ENCODE data around the gene WDR75. TPM values are rescaled to one million over a fixed set of nuclear protein-coding genes. Genes with fewer than 3 reads are reported as not detected.

Gene WDR75
- total RNA-seq, 4 donors from 2014 or later = 24.2 to 130 (median 41.1) TPM

DNA sequence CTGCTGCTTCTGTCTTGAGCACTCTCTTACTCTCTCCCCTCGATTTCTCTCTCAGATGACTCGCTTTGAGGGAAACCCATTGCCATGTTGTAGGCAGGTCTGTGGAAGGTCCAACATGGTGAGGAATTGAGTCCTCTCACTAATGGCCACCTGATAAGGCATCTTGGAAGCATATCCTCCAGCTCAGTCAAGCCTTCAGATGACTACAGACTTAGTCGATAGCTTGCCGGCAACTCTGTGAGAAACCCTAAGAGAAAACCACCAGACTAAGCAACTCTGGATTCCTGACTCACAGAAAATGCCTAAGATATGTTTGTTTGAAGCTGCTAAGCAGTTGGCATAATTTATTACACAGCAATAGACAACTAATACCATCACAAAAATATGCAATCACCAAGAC is 51.2 kb downstream of the WDR75 start:
- WGBS = 94% methylated on average over 4 of the region's 4 CpGs
- Histone ChIP-seq H3K36me3 (no peaks in the 10 kb centered on the region), H3K4me1 (no peaks in the 10 kb centered on the region)

DNA sequence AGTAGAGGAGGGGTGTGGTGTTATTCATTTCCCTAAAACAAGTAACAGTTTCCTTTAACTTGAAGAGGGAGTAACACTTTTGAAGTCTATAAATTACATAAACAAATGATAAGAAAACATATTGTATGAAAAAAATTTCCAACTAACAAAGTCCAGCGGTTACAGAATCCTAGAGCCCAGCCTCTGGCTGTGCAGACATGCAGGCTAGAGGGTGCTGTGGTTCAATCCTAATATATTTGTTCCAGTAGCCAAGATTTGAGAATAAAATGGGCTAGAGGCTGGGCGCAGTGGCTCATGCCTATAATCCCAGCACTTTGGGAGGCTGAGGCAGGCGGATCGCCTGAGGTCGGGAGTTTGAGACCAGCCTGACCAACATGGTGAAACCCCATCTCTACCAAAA is 56.9 kb downstream of the WDR75 start:
- TF ChIP-seq, protein P1, sequence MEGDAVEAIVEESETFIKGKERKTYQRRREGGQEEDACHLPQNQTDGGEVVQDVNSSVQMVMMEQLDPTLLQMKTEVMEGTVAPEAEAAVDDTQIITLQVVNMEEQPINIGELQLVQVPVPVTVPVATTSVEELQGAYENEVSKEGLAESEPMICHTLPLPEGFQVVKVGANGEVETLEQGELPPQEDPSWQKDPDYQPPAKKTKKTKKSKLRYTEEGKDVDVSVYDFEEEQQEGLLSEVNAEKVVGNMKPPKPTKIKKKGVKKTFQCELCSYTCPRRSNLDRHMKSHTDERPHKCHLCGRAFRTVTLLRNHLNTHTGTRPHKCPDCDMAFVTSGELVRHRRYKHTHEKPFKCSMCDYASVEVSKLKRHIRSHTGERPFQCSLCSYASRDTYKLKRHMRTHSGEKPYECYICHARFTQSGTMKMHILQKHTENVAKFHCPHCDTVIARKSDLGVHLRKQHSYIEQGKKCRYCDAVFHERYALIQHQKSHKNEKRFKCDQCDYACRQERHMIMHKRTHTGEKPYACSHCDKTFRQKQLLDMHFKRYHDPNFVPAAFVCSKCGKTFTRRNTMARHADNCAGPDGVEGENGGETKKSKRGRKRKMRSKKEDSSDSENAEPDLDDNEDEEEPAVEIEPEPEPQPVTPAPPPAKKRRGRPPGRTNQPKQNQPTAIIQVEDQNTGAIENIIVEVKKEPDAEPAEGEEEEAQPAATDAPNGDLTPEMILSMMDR (IDR thresholded peaks at IDR 0.05) = no peak
- TF ChIP-seq POLR2AphosphoS5 (IDR thresholded peaks at IDR 0.05) (no peak), EP300 (IDR thresholded peaks at IDR 0.05) (no peak), POLR2A (IDR thresholded peaks at IDR 0.05) (no peak)
- no peak for DNase-seq (ENCODE audit: low spot score in 2 of 2)
- no peaks in the 10 kb centered on the region for H3K27me3 ChIP-seq
- no peaks in the 10 kb centered on the region for H3K36me3 ChIP-seq
- H3K9me3 ChIP-seq = no peaks in the 10 kb centered on the region
- no peak overlapping the region for H3K27ac ChIP-seq
- H3K4me1 ChIP-seq = no peaks in the 10 kb centered on the region
- WGBS = 93% methylated on average over 5 of the region's 5 CpGs
- H3K4me3 ChIP-seq = no peak overlapping the region

More for the DNA sequence above, 51.2 kb downstream of the WDR75 start:
- no peaks in the 10 kb centered on the region for H3K27me3 ChIP-seq
- no peaks in the 10 kb centered on the region for H3K9me3 ChIP-seq
- DNase-seq (ENCODE audit: low spot score in 2 of 2) = no peak
- TF ChIP-seq EP300 (IDR thresholded peaks at IDR 0.05) (no peak), POLR2AphosphoS5 (IDR thresholded peaks at IDR 0.05) (no peak), POLR2A (IDR thresholded peaks at IDR 0.05) (no peak)
- TF ChIP-seq, protein P1 (IDR thresholded peaks at IDR 0.05) = no peak
- no peak overlapping the region for H3K27ac ChIP-seq
- no peak overlapping the region for H3K4me3 ChIP-seq

DNA sequence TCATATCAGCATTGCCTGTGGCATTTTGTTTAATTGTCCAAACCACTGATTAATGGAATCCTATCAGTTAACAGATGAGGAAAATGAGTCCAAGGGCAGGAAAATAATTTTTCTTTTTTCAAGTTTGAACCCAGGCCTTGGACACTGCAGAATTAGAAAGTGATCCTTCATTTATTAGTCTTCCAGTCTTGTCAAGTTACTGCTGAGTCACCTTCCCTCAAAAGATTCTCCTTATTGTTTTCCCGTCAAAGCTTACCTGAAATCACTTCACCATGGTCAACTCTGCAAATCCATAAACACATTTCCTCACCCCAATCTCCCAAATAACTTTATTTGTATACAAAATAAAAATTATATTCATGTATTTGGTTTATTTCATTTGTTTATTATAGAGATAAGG is 57.9 kb downstream of the WDR75 start:
- H3K4me1 ChIP-seq = no peaks in the 10 kb centered on the region
- H3K36me3 ChIP-seq = no peaks in the 10 kb centered on the region
- H3K27ac ChIP-seq = no peak overlapping the region
- H3K27me3 ChIP-seq = no peaks in the 10 kb centered on the region
- H3K9me3 ChIP-seq = no peaks in the 10 kb centered on the region
- TF ChIP-seq, protein P1 (IDR thresholded peaks at IDR 0.05) = no peak
- TF ChIP-seq POLR2AphosphoS5 (IDR thresholded peaks at IDR 0.05) (no peak), POLR2A (IDR thresholded peaks at IDR 0.05) (no peak)
- no peak overlapping the region for H3K4me3 ChIP-seq
- DNase-seq (ENCODE audit: low spot score in 2 of 2) = no peak
- WGBS = 86% methylated on average over 1 of the region's 1 CpG

DNA sequence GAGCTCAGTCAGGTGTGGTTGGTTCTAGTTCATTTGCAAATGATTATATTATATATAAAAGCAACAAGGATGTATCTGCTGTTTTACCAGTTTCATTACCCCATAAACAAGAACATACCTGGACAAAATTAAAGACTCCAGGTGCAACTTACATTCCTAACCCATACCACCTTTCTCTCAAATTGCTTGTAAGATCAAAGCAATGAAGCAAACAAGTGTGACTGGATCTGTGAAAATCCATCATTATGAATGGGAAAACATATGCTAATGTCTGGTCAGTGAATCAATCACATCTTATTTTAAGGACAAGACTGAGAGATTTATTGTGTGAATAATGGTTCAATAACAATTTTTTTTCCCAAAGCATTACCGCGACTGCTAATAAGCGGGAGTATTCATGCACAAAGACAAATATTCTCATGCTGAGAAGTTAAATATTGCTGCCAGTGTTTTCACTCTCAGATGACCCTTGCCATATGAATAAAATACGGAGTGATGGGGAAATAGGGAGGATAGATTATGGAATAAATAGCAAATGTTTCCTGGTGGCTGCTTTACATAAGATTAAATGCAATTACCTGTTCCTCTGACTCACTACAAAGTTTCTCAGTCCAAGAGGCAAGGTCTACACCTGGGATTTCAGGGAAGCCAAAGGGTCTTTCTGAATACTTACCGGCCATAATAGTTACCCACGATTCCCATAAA is 59.3 kb downstream of the WDR75 start:
- no peak for DNase-seq (ENCODE audit: low spot score in 2 of 2)

DNA sequence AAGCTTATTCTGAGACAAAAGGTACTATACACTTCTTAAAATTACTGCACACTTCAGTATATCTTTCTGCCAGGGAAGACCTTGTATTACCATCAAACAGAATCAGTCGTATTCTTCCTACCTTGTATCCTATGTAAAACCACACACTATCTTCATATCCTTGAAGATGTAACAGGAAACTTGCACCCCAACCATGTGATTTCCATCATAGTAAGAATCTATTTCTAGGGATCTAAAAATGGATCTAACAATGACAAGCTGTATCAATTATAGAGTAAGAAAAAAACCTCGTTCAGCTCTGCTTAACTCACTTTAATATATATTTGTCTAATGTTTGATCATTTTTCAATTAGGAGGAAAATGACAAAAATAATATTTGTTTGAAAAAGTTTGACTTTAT is 60.2 kb downstream of the WDR75 start:
- DNase-seq (ENCODE audit: low spot score in 2 of 2) = no peak
- TF ChIP-seq POLR2AphosphoS5 (IDR thresholded peaks at IDR 0.05) = no peak
- TF ChIP-seq EP300 (IDR thresholded peaks at IDR 0.05) = no peak
- TF ChIP-seq, protein P1 (IDR thresholded peaks at IDR 0.05) = no peak
- no peak for TF ChIP-seq POLR2A (IDR thresholded peaks at IDR 0.05)
- WGBS = 66% methylated on average over 2 of the region's 2 CpGs
- no peak overlapping the region for H3K4me3 ChIP-seq
- no peaks in the 10 kb centered on the region for H3K36me3 ChIP-seq
- H3K4me1 ChIP-seq = no peaks in the 10 kb centered on the region
- H3K27ac ChIP-seq = no peak overlapping the region
- no peaks in the 10 kb centered on the region for H3K9me3 ChIP-seq
- no peaks in the 10 kb centered on the region for H3K27me3 ChIP-seq

More for the DNA sequence above, 59.3 kb downstream of the WDR75 start:
- Histone ChIP-seq H3K9me3 (no peaks in the 10 kb centered on the region), H3K36me3 (no peaks in the 10 kb centered on the region), H3K4me3 (no peak overlapping the region), H3K4me1 (no peaks in the 10 kb centered on the region), H3K27ac (no peak overlapping the region), H3K27me3 (no peaks in the 10 kb centered on the region)
- 75% methylated on average over 6 of the region's 6 CpGs for WGBS
- TF ChIP-seq, protein P1 (IDR thresholded peaks at IDR 0.05) = no peak
- TF ChIP-seq POLR2A (IDR thresholded peaks at IDR 0.05) = no peak
- TF ChIP-seq EP300 (IDR thresholded peaks at IDR 0.05) = no peak
- no peak for TF ChIP-seq POLR2AphosphoS5 (IDR thresholded peaks at IDR 0.05)

Data from suprapubic skin (tissue), 4 donors.